Vagina (tissue), 2 donors: ENCODE measurements around the gene SGCD.

Source experiments
- POLR2A ChIP-seq, 2 donors: fragments of 450-650 bp; IDR thresholded peaks; one replicate each; pipeline ENCODE4 v1.6.1; 2017; ENCODE audit warnings: antibody characterized with exemption in 2 of 2, mild to moderate bottlenecking in 2 of 2, moderate library complexity in 2 of 2
- POLR2AphosphoS5 ChIP-seq, 2 donors: sonication (generic); formaldehyde crosslinking; IDR thresholded peaks; one replicate each; pipeline ENCODE4 v1.9.0; 2017; ENCODE audit warnings: antibody characterized with exemption in 2 of 2, mild to moderate bottlenecking in 2 of 2, low read depth in 1 of 2; ENCODE audit not compliant: insufficient read depth in 1 of 2
- TF ChIP-seq, protein P1 (sequence below), 3 experiments: fragments of 450-650 bp in 2 of 3; fragments of 200-600 bp in 1 of 3; sonication (generic) in 1 of 3; IDR thresholded peaks; one replicate each; pipeline ENCODE4 v1.5.1; 2017 to 2019; ENCODE audit warnings: antibody characterized with exemption in 3 of 3, mild to moderate bottlenecking in 2 of 3, moderate library complexity in 2 of 3

DNA sequence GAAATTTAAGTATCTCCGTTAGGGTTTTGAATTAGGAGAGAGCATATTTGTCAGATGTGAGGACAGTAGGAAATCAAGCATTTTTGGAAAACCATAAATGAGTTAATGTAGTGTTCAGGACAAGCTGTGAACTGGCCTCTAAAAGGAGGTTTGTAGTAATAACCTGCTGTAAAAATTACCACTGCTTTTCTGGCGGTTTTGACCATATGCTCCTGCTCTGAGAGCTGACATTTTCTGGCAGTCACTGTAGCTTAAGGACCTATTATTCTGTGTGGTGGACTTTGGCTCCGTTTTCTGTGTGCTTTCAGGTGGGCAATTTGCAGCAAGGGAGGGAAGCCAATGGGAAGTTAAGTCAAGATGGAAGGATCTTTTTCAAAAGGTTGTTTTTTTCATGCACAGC lies 111.1 kb downstream of the SGCD start:
- TF ChIP-seq, protein P1, sequence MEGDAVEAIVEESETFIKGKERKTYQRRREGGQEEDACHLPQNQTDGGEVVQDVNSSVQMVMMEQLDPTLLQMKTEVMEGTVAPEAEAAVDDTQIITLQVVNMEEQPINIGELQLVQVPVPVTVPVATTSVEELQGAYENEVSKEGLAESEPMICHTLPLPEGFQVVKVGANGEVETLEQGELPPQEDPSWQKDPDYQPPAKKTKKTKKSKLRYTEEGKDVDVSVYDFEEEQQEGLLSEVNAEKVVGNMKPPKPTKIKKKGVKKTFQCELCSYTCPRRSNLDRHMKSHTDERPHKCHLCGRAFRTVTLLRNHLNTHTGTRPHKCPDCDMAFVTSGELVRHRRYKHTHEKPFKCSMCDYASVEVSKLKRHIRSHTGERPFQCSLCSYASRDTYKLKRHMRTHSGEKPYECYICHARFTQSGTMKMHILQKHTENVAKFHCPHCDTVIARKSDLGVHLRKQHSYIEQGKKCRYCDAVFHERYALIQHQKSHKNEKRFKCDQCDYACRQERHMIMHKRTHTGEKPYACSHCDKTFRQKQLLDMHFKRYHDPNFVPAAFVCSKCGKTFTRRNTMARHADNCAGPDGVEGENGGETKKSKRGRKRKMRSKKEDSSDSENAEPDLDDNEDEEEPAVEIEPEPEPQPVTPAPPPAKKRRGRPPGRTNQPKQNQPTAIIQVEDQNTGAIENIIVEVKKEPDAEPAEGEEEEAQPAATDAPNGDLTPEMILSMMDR (IDR thresholded peaks at IDR 0.05) = no peak
- TF ChIP-seq POLR2AphosphoS5 (IDR thresholded peaks at IDR 0.05; ENCODE audit: insufficient read depth in 1 of 2, low read depth in 1 of 2) (no peak), POLR2A (IDR thresholded peaks at IDR 0.05) (no peak)
